Measurements from ENCODE around the gene BARX2. TPM values are rescaled to one million over a fixed set of nuclear protein-coding genes. Genes with fewer than 3 reads are reported as not detected.

The BARX2 gene
- total RNA-seq, result not detected in 2 replicates

GRCh38 chr11:129375751-129376657 lies at the start of gene BARX2:
TSS of gene BARX2 (plus strand) at chr11:129375848. CDS start at chr11:129376036, 188 bp downstream.

Other genes starting within 250 kb of the BARX2 start
- gene ARHGAP32, start 183.5 kb upstream of the BARX2 start, total RNA-seq, result 9.9 and 12.3 TPM in 2 replicates